Measurements from ENCODE around the gene BCR. TPM values are rescaled to one million over a fixed set of nuclear protein-coding genes. Genes with fewer than 3 reads are reported as not detected.

Gene BCR
- polyA plus RNA-seq, 1 donor (not counting 4 experiments of a cell fraction or from before 2014, with no cell fraction given), result 25.8 TPM

- no peaks in the 10 kb centered on the region for H3K27me3 ChIP-seq (ENCODE audit: control insufficient read depth, extremely low read depth, insufficient read depth, low read length)
- peaks cover 4 to 15% of the 10 kb centered on the region in 2 experiments for H3K36me3 ChIP-seq (ENCODE audit: control insufficient read depth in 2 of 2, extremely low read depth in 1 of 2, insufficient read depth in 2 of 2, low read length in 2 of 2)
- H4K20me1 ChIP-seq (ENCODE audit: control insufficient read depth, extremely low read depth, insufficient read depth, low read length), result peaks cover 3% of the 10 kb centered on the region
- no peak overlapping the region for H3K4me3 ChIP-seq (ENCODE audit: control insufficient read depth in 2 of 3, extremely low read depth in 1 of 3, insufficient read depth in 2 of 3, low read depth in 1 of 3, low read length in 3 of 3)
- FAIRE-seq (no peak), DNase-seq (ENCODE audit: low read depth, low spot score) (no peak)
- H3K4me1 ChIP-seq (ENCODE audit: control insufficient read depth, extremely low read depth, insufficient read depth, low read length), result peaks cover 4% of the 10 kb centered on the region
- no peak overlapping the region for H3K4me2 ChIP-seq (ENCODE audit: control insufficient read depth, extremely low read depth, insufficient read depth, low read depth, low read length)
- H2AFZ ChIP-seq (ENCODE audit: control insufficient read depth, low read length), result no peak overlapping the region
- no peak for TF ChIP-seq EZH2 (IDR thresholded peaks at IDR 0.05; ENCODE audit: low read length)
- TF ChIP-seq, protein P1, sequence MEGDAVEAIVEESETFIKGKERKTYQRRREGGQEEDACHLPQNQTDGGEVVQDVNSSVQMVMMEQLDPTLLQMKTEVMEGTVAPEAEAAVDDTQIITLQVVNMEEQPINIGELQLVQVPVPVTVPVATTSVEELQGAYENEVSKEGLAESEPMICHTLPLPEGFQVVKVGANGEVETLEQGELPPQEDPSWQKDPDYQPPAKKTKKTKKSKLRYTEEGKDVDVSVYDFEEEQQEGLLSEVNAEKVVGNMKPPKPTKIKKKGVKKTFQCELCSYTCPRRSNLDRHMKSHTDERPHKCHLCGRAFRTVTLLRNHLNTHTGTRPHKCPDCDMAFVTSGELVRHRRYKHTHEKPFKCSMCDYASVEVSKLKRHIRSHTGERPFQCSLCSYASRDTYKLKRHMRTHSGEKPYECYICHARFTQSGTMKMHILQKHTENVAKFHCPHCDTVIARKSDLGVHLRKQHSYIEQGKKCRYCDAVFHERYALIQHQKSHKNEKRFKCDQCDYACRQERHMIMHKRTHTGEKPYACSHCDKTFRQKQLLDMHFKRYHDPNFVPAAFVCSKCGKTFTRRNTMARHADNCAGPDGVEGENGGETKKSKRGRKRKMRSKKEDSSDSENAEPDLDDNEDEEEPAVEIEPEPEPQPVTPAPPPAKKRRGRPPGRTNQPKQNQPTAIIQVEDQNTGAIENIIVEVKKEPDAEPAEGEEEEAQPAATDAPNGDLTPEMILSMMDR (optimal IDR thresholded peaks at IDR 0.05 in 1 of 3, IDR thresholded peaks at IDR 0.05 in 1 of 3, conservative IDR thresholded peaks at IDR 0.05 in 1 of 3; ENCODE audit: extremely low read depth in 1 of 3, insufficient read depth in 2 of 3, low read length in 3 of 3), result no peak
- H3K9ac ChIP-seq (ENCODE audit: control insufficient read depth, extremely low read depth, insufficient read depth, low read length), result no peak overlapping the region
- dilution Hi-C loops (cut with MboI; ENCODE audit: extremely low pct_ligation_motif_present, low sequenced_read_pairs), result no loop called here
- no peak overlapping the region for H3K27ac ChIP-seq (ENCODE audit: control insufficient read depth, insufficient read depth, low read length)
- H3K79me2 ChIP-seq (ENCODE audit: control insufficient read depth, insufficient read depth, low read length), result peaks cover 83% of the 10 kb centered on the region
- H3K9me1 ChIP-seq (ENCODE audit: control insufficient read depth, extremely low read depth, insufficient read depth, low read length), result no peaks in the 10 kb centered on the region
- no peaks in the 10 kb centered on the region for H3K9me3 ChIP-seq (ENCODE audit: control insufficient read depth, low read depth, low read length)
These were observed 18.9 kb downstream of the BCR start for GRCh38 chr22:23199159-23199558.

DNA sequence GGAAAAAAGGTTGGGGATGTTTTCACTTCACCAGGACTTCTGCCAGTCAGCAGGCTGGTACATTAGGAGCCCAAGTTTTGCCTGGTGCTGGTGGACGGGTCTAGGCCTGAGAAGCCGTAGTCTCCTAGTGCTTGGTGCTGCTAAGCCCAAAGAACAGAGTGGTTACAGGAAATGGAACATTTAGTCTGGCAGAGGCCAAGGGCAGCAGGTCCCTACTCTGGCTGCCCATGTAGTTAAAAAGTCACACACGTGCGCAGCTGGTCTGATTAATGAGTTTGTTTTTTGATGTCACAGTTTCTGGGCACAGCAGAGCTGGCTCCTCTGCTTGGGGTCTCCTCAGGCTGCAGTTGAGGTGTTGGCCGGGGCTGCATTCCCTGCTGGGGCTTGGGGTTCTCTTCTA, 20.6 kb downstream of the BCR start:
- H3K9me3 ChIP-seq (ENCODE audit: control insufficient read depth, low read depth, low read length), result no peaks in the 10 kb centered on the region
- peaks cover 85% of the 10 kb centered on the region for H3K79me2 ChIP-seq (ENCODE audit: control insufficient read depth, insufficient read depth, low read length)
- H3K36me3 ChIP-seq (ENCODE audit: control insufficient read depth in 2 of 2, extremely low read depth in 1 of 2, insufficient read depth in 2 of 2, low read length in 2 of 2), result peaks cover 4 to 19% of the 10 kb centered on the region in 2 experiments
- H3K4me2 ChIP-seq (ENCODE audit: control insufficient read depth, extremely low read depth, insufficient read depth, low read depth, low read length), result no peak overlapping the region
- peaks cover 19% of the 10 kb centered on the region for H3K4me1 ChIP-seq (ENCODE audit: control insufficient read depth, extremely low read depth, insufficient read depth, low read length)
- DNase-seq (ENCODE audit: low read depth, low spot score), result no peak
- no peak overlapping the region for H2AFZ ChIP-seq (ENCODE audit: control insufficient read depth, low read length)
- H4K20me1 ChIP-seq (ENCODE audit: control insufficient read depth, extremely low read depth, insufficient read depth, low read length), result peaks cover 6% of the 10 kb centered on the region
- H3K4me3 ChIP-seq (ENCODE audit: control insufficient read depth in 2 of 3, extremely low read depth in 1 of 3, insufficient read depth in 2 of 3, low read depth in 1 of 3, low read length in 3 of 3), result no peak overlapping the region
- no peak overlapping the region for H3K9ac ChIP-seq (ENCODE audit: control insufficient read depth, extremely low read depth, insufficient read depth, low read length)
- H3K27me3 ChIP-seq (ENCODE audit: control insufficient read depth, extremely low read depth, insufficient read depth, low read length), result no peaks in the 10 kb centered on the region
- H3K27ac ChIP-seq (ENCODE audit: control insufficient read depth, insufficient read depth, low read length), result no peak overlapping the region
- FAIRE-seq, result no peak
- H3K9me1 ChIP-seq (ENCODE audit: control insufficient read depth, extremely low read depth, insufficient read depth, low read length), result no peaks in the 10 kb centered on the region
- dilution Hi-C loops (cut with MboI; ENCODE audit: extremely low pct_ligation_motif_present, low sequenced_read_pairs), result no loop called here
- no peak for TF ChIP-seq EZH2 (IDR thresholded peaks at IDR 0.05; ENCODE audit: low read length)
- TF ChIP-seq, protein P1 (optimal IDR thresholded peaks at IDR 0.05 in 1 of 3, IDR thresholded peaks at IDR 0.05 in 1 of 3, conservative IDR thresholded peaks at IDR 0.05 in 1 of 3; ENCODE audit: extremely low read depth in 1 of 3, insufficient read depth in 2 of 3, low read length in 3 of 3), result no peak
